KMS-11 (cell line): ENCODE data around the gene TMEM82.

Experiments
- H2AFZ ChIP-seq: fragments of 200-600 bp; sonication (generic); 2 replicates; pipeline ENCODE4 v1.6.1; 2016; ENCODE audit warnings: antibody characterized with exemption, mixed run types, low read depth
- H3K27ac ChIP-seq: fragments of 200-600 bp; sonication (generic); 2 replicates; pipeline ENCODE4 v1.6.1; 2016; ENCODE audit warnings: mild to moderate bottlenecking, mixed run types
- H3K27me3 ChIP-seq: fragments of 200-600 bp; sonication (generic); 2 replicates; pipeline ENCODE4 v1.6.1; 2017; ENCODE audit warnings: mild to moderate bottlenecking, low read depth, mixed run types, moderate library complexity; ENCODE audit not compliant: insufficient read depth
- H3K36me3 ChIP-seq: fragments of 200-600 bp; sonication (generic); 2 replicates; pipeline ENCODE4 v1.6.1; 2017; ENCODE audit warnings: mild to moderate bottlenecking, mixed run types; ENCODE audit not compliant: insufficient read depth
- H3K4me1 ChIP-seq: fragments of 200-600 bp; sonication (generic); 2 replicates; pipeline ENCODE4 v1.6.1; 2016; ENCODE audit warnings: mild to moderate bottlenecking, low read depth, mixed run types; ENCODE audit not compliant: poor library complexity, severe bottlenecking
- H3K4me2 ChIP-seq: fragments of 200-600 bp; sonication (generic); 2 replicates; pipeline ENCODE4 v1.7.0; 2016; ENCODE audit warnings: mild to moderate bottlenecking, mixed run types
- H3K4me3 ChIP-seq: fragments of 200-600 bp; sonication (generic); IDR thresholded peaks from 2 replicates; pipeline ENCODE4 v1.6.1; 2017; ENCODE audit warnings: low read depth, low read length, mixed read lengths; ENCODE audit not compliant: insufficient read depth
- H3K79me2 ChIP-seq: fragments of 200-600 bp; sonication (generic); 2 replicates; pipeline ENCODE4 v1.6.1; 2016; ENCODE audit warnings: low read depth, mixed run types; ENCODE audit not compliant: insufficient read depth
- H3K9ac ChIP-seq: fragments of 200-600 bp; sonication (generic); 2 replicates; pipeline ENCODE4 v1.6.1; 2016; ENCODE audit warnings: mild to moderate bottlenecking, mixed run types
- H4K20me1 ChIP-seq: fragments of 200-600 bp; sonication (generic); 2 replicates; pipeline ENCODE4 v1.6.1; 2016; ENCODE audit warnings: mild to moderate bottlenecking, mixed run types; ENCODE audit not compliant: insufficient read depth
- CTCF ChIP-seq: fragments of 200-600 bp; sonication (generic); conservative IDR thresholded peaks from 2 replicates; pipeline ENCODE4 v1.6.1; 2017; ENCODE audit warnings: low read depth, mild to moderate bottlenecking, antibody characterized with exemption, low read length, moderate library complexity, mixed read lengths

TMEM82 gene

GRCh38 chr1:15732686-15733081 is 9.6 kb upstream of the TMEM82 start:
- no peak overlapping the region for H3K27ac ChIP-seq
- H4K20me1 ChIP-seq, result no peaks in the 10 kb centered on the region
- no peak overlapping the region for H3K4me2 ChIP-seq
- H3K4me3 ChIP-seq, result no peak overlapping the region
- H2AFZ ChIP-seq, result no peak overlapping the region
- no peaks in the 10 kb centered on the region for H3K4me1 ChIP-seq
- no peaks in the 10 kb centered on the region for H3K79me2 ChIP-seq
- H3K9ac ChIP-seq, result no peak overlapping the region
- H3K36me3 ChIP-seq, result 0 out of 2 replicates have a peak, but pooled peaks cover under 1% of the 10 kb centered on the region
- H3K27me3 ChIP-seq, result no peaks in the 10 kb centered on the region
- no peak for TF ChIP-seq CTCF

- no peaks in the 10 kb centered on the region for H3K27me3 ChIP-seq
- H3K27ac ChIP-seq, result no peak overlapping the region
- no peaks in the 10 kb centered on the region for H3K79me2 ChIP-seq
- no peak for TF ChIP-seq CTCF
- no peak overlapping the region for H3K4me3 ChIP-seq
- no peak overlapping the region for H2AFZ ChIP-seq
- no peak overlapping the region for H3K9ac ChIP-seq
- no peak overlapping the region for H3K4me2 ChIP-seq
- no peaks in the 10 kb centered on the region for H3K36me3 ChIP-seq
- H3K4me1 ChIP-seq, result no peaks in the 10 kb centered on the region
- H4K20me1 ChIP-seq, result no peaks in the 10 kb centered on the region
Observed at GRCh38 chr1:15733218-15733725, 9.0 kb upstream of the TMEM82 start.

- Histone ChIP-seq H3K27ac (no peak overlapping the region), H3K27me3 (no peaks in the 10 kb centered on the region), H3K4me1 (no peaks in the 10 kb centered on the region), H3K4me2 (no peak overlapping the region), H3K9ac (no peak overlapping the region), H3K79me2 (no peaks in the 10 kb centered on the region), H2AFZ (no peak overlapping the region), H3K4me3 (no peak overlapping the region), H3K36me3 (no peaks in the 10 kb centered on the region), H4K20me1 (no peaks in the 10 kb centered on the region)
- TF ChIP-seq CTCF, result no peak
Observed at GRCh38 chr1:15733726-15734226, 8.5 kb upstream of the TMEM82 start.

GRCh38 chr1:15734296-15734695 is 8.0 kb upstream of the TMEM82 start:
- Histone ChIP-seq H3K36me3 (no peaks in the 10 kb centered on the region), H3K4me1 (no peaks in the 10 kb centered on the region), H3K79me2 (no peaks in the 10 kb centered on the region)

More at GRCh38 chr1:15734296-15734695, 8.0 kb upstream of the TMEM82 start:
- Histone ChIP-seq H4K20me1 (no peaks in the 10 kb centered on the region), H3K27me3 (no peaks in the 10 kb centered on the region), H3K27ac (no peak overlapping the region), H3K4me3 (no peak overlapping the region), H3K4me2 (no peak overlapping the region), H3K9ac (no peak overlapping the region), H2AFZ (no peak overlapping the region)
- no peak for TF ChIP-seq CTCF
